HEK293 (cell line): ENCODE results near the gene MAGED2.

Experiments used
- CTCF ChIA-PET: fragments of 350-600 bp; formaldehyde crosslinking; extraction: SDS; loops from one replicate; lab custom pipeline; 2021; ENCODE audit warnings: antibody characterized with exemption; lab: Yijun Ruan, JAX
- POLR2A ChIA-PET: fragments of 300-600 bp; formaldehyde crosslinking; extraction: SDS; loops from one replicate; lab custom pipeline; 2020; ENCODE audit warnings: antibody characterized with exemption, inconsistent platforms; lab: Yijun Ruan, JAX
- H3K27ac ChIP-seq: fragments of 200-500 bp; sonication (Bioruptor generic); 2 replicates; pipeline ENCODE4 v1.5.1; 2014; ENCODE audit warnings: low read depth, low read length, control low read depth, inconsistent platforms; ENCODE audit errors: extremely low read depth
- H3K36me3 ChIP-seq, 2 experiments: fragments of 200-500 bp in 1 of 2; sonication (Bioruptor generic) in 1 of 2; 1 replicate in 1 of 2; 2 replicates in 1 of 2; pipeline ENCODE4 v1.5.1; 2014 to 2017; ENCODE audit warnings: inconsistent platforms in 2 of 2, low read length in 2 of 2; ENCODE audit not compliant: control insufficient read depth in 2 of 2, insufficient read depth in 1 of 2
- H3K4me1 ChIP-seq: fragments of 200-500 bp; sonication (Bioruptor generic); 2 replicates; pipeline ENCODE4 v1.5.1; 2014; ENCODE audit warnings: mild to moderate bottlenecking, low read length, inconsistent platforms; ENCODE audit not compliant: control insufficient read depth, insufficient read depth
- H3K4me3 ChIP-seq: 2 replicates; pipeline ENCODE4 v1.5.1; 2011; ENCODE audit warnings: low read depth, mild to moderate bottlenecking, control low read depth, low read length, moderate library complexity
- H3K9me3 ChIP-seq: fragments of 200-500 bp; sonication (Bioruptor generic); 2 replicates; pipeline ENCODE4 v1.5.1; 2014; ENCODE audit warnings: low read depth, low read length, inconsistent platforms; ENCODE audit not compliant: control insufficient read depth, insufficient read depth
- GFI1B ChIP-seq: fragments of 450-650 bp; formaldehyde crosslinking; IDR thresholded peaks from 2 replicates; pipeline ENCODE4 v1.5.1; 2016; ENCODE audit warnings: missing biosample characterization, missing genetic modification characterization
- HOXD13 ChIP-seq: sonication (generic); formaldehyde crosslinking; IDR thresholded peaks from 2 replicates; pipeline ENCODE4 v1.8.0; 2022; ENCODE audit warnings: missing genetic modification reagents, borderline replicate concordance
- MYNN ChIP-seq: fragments of 450-650 bp; formaldehyde crosslinking; IDR thresholded peaks from 2 replicates; pipeline ENCODE4 v1.5.1; 2016; ENCODE audit warnings: missing biosample characterization, missing genetic modification characterization, borderline replicate concordance
- PRDM1 ChIP-seq: fragments of 450-650 bp; formaldehyde crosslinking; IDR thresholded peaks from 2 replicates; pipeline ENCODE4; 2016; ENCODE audit warnings: missing biosample characterization, missing genetic modification characterization
- PRDM10 ChIP-seq: fragments of 450-650 bp; formaldehyde crosslinking; IDR thresholded peaks from 2 replicates; pipeline ENCODE4 v1.5.1; 2016; ENCODE audit warnings: missing biosample characterization, missing genetic modification characterization
- SALL2 ChIP-seq: fragments of 450-650 bp; formaldehyde crosslinking; IDR thresholded peaks from 2 replicates; pipeline ENCODE4 v1.5.0; 2017; ENCODE audit warnings: missing biosample characterization, mild to moderate bottlenecking, missing genetic modification characterization, borderline replicate concordance
- SETDB1 ChIP-seq: IDR thresholded peaks from one replicate; pipeline ENCODE4 v1.6.1; 2017; ENCODE audit warnings: mild to moderate bottlenecking, low read length, moderate library complexity, mixed read lengths; ENCODE audit not compliant: insufficient read length
- ZBTB26 ChIP-seq: fragments of 450-650 bp; formaldehyde crosslinking; optimal IDR thresholded peaks from 2 replicates; pipeline ENCODE3; 2016; ENCODE audit warnings: missing biosample characterization, mild to moderate bottlenecking, missing genetic modification characterization
- ZFP37 ChIP-seq: fragments of 450-650 bp; formaldehyde crosslinking; IDR thresholded peaks from 2 replicates; pipeline ENCODE4 v1.5.1; 2016; ENCODE audit warnings: missing biosample characterization, missing genetic modification characterization
- ZIC2 ChIP-seq: fragments of 450-650 bp; formaldehyde crosslinking; IDR thresholded peaks from 2 replicates; pipeline ENCODE4 v1.5.1; 2016; ENCODE audit warnings: missing biosample characterization, missing genetic modification characterization
- ZNF112 ChIP-seq: fragments of 450-650 bp; formaldehyde crosslinking; IDR thresholded peaks from 2 replicates; pipeline ENCODE4 v1.5.0; 2017; ENCODE audit warnings: missing biosample characterization, missing genetic modification characterization
- ZNF16 ChIP-seq: fragments of 450-650 bp; formaldehyde crosslinking; IDR thresholded peaks from 2 replicates; pipeline ENCODE4 v1.5.1; 2016; ENCODE audit warnings: low read depth, missing biosample characterization, missing genetic modification characterization
- ZNF184 ChIP-seq: fragments of 450-650 bp; IDR thresholded peaks from 2 replicates; pipeline ENCODE4 v1.5.1; 2018; ENCODE audit warnings: missing biosample characterization, mild to moderate bottlenecking, missing genetic modification characterization
- ZNF202 ChIP-seq: fragments of 450-650 bp; formaldehyde crosslinking; IDR thresholded peaks from 2 replicates; pipeline ENCODE4 v1.5.1; 2016; ENCODE audit warnings: missing biosample characterization, missing genetic modification characterization, borderline replicate concordance
- ZNF239 ChIP-seq: fragments of 450-650 bp; formaldehyde crosslinking; IDR thresholded peaks from 2 replicates; pipeline ENCODE4 v1.5.1; 2016; ENCODE audit warnings: missing biosample characterization, missing genetic modification characterization
- ZNF292 ChIP-seq: fragments of 450-650 bp; formaldehyde crosslinking; IDR thresholded peaks from 2 replicates; pipeline ENCODE4 v1.5.1; 2016; ENCODE audit warnings: low read depth, missing biosample characterization, missing genetic modification characterization, borderline replicate concordance
- ZNF544 ChIP-seq: fragments of 450-650 bp; formaldehyde crosslinking; IDR thresholded peaks from 2 replicates; pipeline ENCODE4 v1.5.0; 2017; ENCODE audit warnings: missing biosample characterization, missing genetic modification characterization
- ZNF548 ChIP-seq: fragments of 450-650 bp; formaldehyde crosslinking; IDR thresholded peaks from 2 replicates; pipeline ENCODE4 v1.5.1; 2016; ENCODE audit warnings: missing biosample characterization, missing genetic modification characterization
- ZNF623 ChIP-seq: fragments of 450-650 bp; formaldehyde crosslinking; IDR thresholded peaks from 2 replicates; pipeline ENCODE4 v1.5.1; 2016; ENCODE audit warnings: missing biosample characterization, missing genetic modification characterization
- ZNF701 ChIP-seq: fragments of 450-650 bp; formaldehyde crosslinking; IDR thresholded peaks from 2 replicates; pipeline ENCODE4 v1.5.1; 2016; ENCODE audit warnings: missing biosample characterization, missing genetic modification characterization
- ZNF777 ChIP-seq: fragments of 450-650 bp; formaldehyde crosslinking; IDR thresholded peaks from 2 replicates; pipeline ENCODE4 v1.5.1; 2017; ENCODE audit warnings: missing biosample characterization, missing genetic modification characterization, borderline replicate concordance
- ZNF792 ChIP-seq: fragments of 450-650 bp; formaldehyde crosslinking; IDR thresholded peaks from 2 replicates; pipeline ENCODE4 v1.5.1; 2016; ENCODE audit warnings: missing biosample characterization, missing genetic modification characterization
- TF ChIP-seq, protein P1 (sequence below): fragments of 450-650 bp; formaldehyde crosslinking; IDR thresholded peaks from 2 replicates; pipeline ENCODE4 v1.5.1; 2016; ENCODE audit warnings: missing biosample characterization, missing genetic modification characterization
- TF ChIP-seq, protein P2 (sequence below): fragments of 450-650 bp; formaldehyde crosslinking; IDR thresholded peaks from 2 replicates; pipeline ENCODE4 v1.5.1; 2017; ENCODE audit warnings: missing biosample characterization, missing genetic modification characterization
- TF ChIP-seq, protein P3 (sequence below): fragments of 450-650 bp; formaldehyde crosslinking; IDR thresholded peaks from 2 replicates; pipeline ENCODE4 v1.5.1; 2016; ENCODE audit warnings: missing biosample characterization, missing genetic modification characterization

MAGED2 gene

DNA sequence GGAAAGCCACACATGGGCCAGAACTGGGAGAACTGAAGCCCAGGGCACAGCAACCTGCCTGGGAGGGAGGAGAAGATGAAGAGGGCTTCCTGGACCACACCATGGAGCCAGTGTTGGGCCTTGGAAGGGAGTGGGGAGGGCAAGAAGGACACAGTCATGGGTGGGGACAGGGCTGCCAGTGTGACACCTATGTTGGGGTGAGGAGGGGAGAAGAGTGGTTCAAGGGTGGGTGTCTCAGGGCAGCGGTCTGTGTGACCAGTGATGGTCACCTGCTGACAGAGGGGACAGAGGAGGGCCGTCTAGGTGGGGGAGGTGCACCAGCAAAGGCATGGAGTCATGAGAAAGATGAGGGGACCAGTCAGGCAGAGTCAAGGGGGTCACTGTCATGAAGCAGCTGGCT lies 13.8 kb downstream of the MAGED2 start (continued):
- TF ChIP-seq ZNF777 (no peak), PRDM1 (tag by site-specific recombination) (no peak), SETDB1 (no peak), ZNF202 (no peak), ZNF239 (tag by site-specific recombination) (no peak), HOXD13 (CRISPR knock-in tag) (no peak), ZNF112 (tag by site-specific recombination) (no peak)

DNA sequence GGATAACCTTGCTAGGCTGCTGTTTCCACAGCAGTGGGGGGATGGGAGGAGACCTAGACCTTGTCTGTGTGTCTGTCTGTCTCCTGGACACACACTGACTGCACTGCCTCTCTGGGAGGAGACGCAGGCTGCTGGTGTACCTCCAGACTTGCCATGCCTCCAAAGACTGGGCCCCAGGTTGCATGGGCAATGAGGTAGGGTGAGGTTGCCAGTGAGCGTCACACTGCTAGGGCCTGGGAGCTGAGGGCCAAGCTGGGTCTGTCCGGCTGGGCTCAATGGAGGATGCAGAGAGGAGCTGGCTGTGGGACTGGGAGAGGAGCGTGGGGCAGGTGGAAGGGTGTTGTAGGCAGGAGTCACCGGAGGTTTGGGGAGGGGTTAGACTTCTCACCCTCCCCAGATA lies 16.6 kb downstream of the MAGED2 start:
- ChIA-PET CTCF (no interaction called here), POLR2A (no interaction called here)
- no peaks in the 10 kb centered on the region for H3K4me1 ChIP-seq
- no peak overlapping the region for H3K27ac ChIP-seq
- H3K4me3 ChIP-seq = no peak overlapping the region
- no peaks in the 10 kb centered on the region for H3K36me3 ChIP-seq
- H3K9me3 ChIP-seq = no peaks in the 10 kb centered on the region
- TF ChIP-seq ZNF184 (tag by site-specific recombination) (no peak), ZNF548 (tag by site-specific recombination) (no peak), ZNF544 (no peak), ZBTB26 (tag by site-specific recombination) (no peak), ZNF792 (no peak), ZNF16 (tag by site-specific recombination) (no peak), ZNF623 (tag by site-specific recombination) (no peak), ZNF701 (tag by site-specific recombination) (no peak), MYNN (no peak), ZIC2 (no peak), ZNF292 (tag by site-specific recombination) (no peak), GFI1B (tag by site-specific recombination) (no peak), ZFP37 (no peak), PRDM10 (tag by site-specific recombination) (no peak), SALL2 (tag by site-specific recombination) (no peak)
- TF ChIP-seq, protein P1, sequence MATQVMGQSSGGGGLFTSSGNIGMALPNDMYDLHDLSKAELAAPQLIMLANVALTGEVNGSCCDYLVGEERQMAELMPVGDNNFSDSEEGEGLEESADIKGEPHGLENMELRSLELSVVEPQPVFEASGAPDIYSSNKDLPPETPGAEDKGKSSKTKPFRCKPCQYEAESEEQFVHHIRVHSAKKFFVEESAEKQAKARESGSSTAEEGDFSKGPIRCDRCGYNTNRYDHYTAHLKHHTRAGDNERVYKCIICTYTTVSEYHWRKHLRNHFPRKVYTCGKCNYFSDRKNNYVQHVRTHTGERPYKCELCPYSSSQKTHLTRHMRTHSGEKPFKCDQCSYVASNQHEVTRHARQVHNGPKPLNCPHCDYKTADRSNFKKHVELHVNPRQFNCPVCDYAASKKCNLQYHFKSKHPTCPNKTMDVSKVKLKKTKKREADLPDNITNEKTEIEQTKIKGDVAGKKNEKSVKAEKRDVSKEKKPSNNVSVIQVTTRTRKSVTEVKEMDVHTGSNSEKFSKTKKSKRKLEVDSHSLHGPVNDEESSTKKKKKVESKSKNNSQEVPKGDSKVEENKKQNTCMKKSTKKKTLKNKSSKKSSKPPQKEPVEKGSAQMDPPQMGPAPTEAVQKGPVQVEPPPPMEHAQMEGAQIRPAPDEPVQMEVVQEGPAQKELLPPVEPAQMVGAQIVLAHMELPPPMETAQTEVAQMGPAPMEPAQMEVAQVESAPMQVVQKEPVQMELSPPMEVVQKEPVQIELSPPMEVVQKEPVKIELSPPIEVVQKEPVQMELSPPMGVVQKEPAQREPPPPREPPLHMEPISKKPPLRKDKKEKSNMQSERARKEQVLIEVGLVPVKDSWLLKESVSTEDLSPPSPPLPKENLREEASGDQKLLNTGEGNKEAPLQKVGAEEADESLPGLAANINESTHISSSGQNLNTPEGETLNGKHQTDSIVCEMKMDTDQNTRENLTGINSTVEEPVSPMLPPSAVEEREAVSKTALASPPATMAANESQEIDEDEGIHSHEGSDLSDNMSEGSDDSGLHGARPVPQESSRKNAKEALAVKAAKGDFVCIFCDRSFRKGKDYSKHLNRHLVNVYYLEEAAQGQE (tag by site-specific recombination) = no peak
- TF ChIP-seq, protein P2, sequence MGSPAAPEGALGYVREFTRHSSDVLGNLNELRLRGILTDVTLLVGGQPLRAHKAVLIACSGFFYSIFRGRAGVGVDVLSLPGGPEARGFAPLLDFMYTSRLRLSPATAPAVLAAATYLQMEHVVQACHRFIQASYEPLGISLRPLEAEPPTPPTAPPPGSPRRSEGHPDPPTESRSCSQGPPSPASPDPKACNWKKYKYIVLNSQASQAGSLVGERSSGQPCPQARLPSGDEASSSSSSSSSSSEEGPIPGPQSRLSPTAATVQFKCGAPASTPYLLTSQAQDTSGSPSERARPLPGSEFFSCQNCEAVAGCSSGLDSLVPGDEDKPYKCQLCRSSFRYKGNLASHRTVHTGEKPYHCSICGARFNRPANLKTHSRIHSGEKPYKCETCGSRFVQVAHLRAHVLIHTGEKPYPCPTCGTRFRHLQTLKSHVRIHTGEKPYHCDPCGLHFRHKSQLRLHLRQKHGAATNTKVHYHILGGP (tag by site-specific recombination) = no peak
- TF ChIP-seq, protein P3, sequence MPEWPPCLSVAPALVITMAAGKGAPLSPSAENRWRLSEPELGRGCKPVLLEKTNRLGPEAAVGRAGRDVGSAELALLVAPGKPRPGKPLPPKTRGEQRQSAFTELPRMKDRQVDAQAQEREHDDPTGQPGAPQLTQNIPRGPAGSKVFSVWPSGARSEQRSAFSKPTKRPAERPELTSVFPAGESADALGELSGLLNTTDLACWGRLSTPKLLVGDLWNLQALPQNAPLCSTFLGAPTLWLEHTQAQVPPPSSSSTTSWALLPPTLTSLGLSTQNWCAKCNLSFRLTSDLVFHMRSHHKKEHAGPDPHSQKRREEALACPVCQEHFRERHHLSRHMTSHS (tag by site-specific recombination) = no peak
- TF ChIP-seq, all 188 proteins: peak for 0
